Fibroblast of villous mesenchyme (primary cell): ENCODE measurements around the gene NUDT2. TPM values are rescaled to one million over a fixed set of nuclear protein-coding genes. Genes with fewer than 3 reads are reported as not detected.
A peak's percentile ranks its signal among the peaks of the same experiment; 100 is the strongest.

ENCODE experiments used
- DNase-seq: peaks from one replicate; pipeline ENCODE4 v3.0.0-alpha.2; 2010; ENCODE audit warnings: low read depth
- H3K4me3 ChIP-seq: 2 replicates; pipeline ENCODE4 v1.5.1; 2011; ENCODE audit warnings: low read depth, mild to moderate bottlenecking, low read length
- total RNA-seq: library from RNA; depleted of rRNA; stranded (reverse); fragments of >200 nt; gene quantifications from 2 replicates; pipeline ENCODE4 v1.2.3, GENCODE V29; 2012
- TF ChIP-seq, protein P1 (sequence below): IDR thresholded peaks from 2 replicates; pipeline ENCODE4 v1.5.1; 2012; ENCODE audit warnings: low read depth, mild to moderate bottlenecking, low read length; ENCODE audit not compliant: insufficient read depth

Gene NUDT2
- total RNA-seq, 1 donor, result 30.2 TPM

DNA sequence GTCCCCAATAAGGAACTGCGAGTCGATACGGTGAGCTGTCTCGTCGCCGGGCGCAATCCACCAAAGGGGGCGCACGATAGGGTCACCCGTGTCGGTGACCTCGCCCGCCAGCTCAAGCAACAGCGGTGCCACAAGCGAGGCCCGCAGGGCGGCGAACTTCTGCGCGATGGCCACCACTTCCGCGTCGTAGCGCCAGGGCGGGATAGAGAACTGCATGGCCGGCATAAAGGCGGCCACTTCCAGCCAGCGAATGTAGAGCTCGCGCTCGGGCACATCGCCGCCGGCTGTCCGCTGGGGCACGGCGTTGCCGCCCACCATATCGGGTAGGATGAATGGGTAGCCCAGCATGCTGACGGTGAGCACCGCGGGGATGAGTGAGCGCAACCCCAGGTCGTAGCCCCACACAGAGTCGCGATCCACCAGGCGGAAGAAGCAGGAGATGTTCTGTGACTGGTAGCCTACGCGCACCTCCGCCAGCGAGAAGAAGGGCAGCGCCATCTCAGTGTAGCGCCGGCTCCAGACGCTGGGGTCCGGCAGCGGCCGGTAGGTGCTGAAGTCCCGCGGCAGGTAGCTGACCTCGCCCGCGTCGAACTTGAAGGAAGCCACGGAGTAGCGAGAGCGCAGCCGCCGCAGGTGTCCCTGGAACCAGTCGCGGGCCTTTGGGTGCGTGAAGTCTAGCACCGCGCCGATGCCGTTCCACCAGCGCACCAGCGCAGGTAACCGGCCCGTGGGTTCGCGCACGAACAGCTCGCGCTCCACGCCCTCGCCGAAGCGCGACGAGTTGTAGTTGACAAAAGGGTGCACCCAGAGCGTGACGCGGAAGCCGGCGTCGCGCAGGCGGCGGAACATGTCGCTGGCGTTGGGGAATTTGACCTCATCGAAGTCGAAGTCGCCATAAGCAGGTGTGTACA, 41.9 kb downstream of the NUDT2 start:
- peak; percentile 16 for DNase-seq
- peak overlapping the region; percentile 55 for H3K4me3 ChIP-seq
- TF ChIP-seq, protein P1, sequence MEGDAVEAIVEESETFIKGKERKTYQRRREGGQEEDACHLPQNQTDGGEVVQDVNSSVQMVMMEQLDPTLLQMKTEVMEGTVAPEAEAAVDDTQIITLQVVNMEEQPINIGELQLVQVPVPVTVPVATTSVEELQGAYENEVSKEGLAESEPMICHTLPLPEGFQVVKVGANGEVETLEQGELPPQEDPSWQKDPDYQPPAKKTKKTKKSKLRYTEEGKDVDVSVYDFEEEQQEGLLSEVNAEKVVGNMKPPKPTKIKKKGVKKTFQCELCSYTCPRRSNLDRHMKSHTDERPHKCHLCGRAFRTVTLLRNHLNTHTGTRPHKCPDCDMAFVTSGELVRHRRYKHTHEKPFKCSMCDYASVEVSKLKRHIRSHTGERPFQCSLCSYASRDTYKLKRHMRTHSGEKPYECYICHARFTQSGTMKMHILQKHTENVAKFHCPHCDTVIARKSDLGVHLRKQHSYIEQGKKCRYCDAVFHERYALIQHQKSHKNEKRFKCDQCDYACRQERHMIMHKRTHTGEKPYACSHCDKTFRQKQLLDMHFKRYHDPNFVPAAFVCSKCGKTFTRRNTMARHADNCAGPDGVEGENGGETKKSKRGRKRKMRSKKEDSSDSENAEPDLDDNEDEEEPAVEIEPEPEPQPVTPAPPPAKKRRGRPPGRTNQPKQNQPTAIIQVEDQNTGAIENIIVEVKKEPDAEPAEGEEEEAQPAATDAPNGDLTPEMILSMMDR, result no peak

DNA sequence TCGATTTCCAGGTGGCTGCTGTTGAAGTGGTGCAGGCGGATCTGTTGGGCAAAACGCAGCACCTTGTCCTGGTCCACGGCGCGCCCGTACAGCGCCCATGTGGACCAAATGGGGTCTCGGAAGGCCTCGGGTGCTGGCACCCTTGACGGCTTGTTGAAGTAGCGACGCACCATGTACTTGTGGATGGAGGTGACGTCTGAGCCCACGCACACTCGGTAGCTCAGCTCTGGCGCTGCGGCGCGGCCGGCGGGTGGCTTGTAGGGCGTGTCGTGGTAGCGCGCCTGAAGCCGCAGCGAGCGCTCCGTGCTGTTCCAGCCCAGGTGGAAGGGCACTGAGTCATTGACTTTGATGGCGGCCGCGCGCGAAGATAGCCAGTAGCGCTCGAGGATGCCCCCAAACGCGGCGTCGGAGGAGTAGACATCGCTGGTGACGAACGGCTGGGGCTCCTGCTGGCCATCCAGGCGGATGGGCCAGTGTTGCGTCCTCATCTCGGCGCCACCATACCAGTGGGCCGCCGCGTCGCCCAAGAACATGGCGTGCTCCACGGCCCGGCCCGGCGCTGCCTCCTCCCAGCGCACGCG, 42.6 kb downstream of the NUDT2 start:
- DNase-seq, result no peak

DNA sequence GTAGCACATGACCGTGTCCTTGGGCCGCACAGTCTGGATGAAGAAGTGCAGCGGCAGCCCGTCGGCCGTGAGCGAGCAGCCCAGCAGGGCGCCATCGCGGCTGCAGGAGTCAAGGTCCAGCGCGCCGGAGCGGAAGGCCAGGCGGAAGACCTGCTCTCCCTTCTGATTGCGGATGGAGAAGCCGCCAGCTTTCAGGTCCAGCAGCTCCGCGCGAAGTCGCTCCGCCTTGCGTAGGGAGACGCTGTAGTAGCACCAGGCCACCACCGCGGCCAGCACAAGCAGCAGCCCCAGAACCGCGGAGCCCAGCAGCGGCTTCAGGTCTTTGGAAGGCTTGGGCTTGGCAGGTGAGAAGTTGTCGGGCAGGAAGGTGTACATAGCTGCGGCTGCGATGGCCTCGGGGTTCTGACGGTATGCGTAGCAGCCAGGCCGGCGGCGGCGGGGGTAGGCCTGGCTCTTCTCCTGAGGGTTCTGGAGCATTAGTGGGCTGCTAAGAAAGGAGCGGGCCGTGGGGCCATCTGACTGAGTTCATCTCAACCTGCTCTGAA, 43.2 kb downstream of the NUDT2 start:
- H3K4me3 ChIP-seq, result no peak overlapping the region
- TF ChIP-seq, protein P1, result no peak
- no peak for DNase-seq

More for the DNA sequence above, 42.6 kb downstream of the NUDT2 start:
- TF ChIP-seq, protein P1, result no peak
- H3K4me3 ChIP-seq, result no peak overlapping the region

DNA sequence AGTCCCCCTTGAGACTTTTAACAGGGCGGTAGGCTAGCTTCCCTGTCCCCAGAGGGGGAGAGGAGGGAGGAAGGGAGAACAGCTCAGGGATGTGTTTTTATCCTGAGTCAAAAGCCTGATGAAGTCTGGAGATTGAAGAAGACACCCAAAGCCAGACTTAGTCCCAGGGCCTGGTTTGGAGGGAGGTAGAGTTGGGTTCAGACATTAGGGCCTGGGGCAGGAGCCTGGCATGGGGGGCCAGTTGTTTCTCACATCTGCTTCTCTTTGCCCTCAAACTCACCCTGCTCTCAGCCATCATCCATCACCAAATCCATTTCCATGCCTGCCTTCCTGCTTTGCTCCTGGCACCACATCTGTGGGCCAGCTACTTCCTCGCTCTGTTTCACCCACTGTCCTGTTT, 44.4 kb downstream of the NUDT2 start:
- no peak overlapping the region for H3K4me3 ChIP-seq
- DNase-seq, result no peak
- TF ChIP-seq, protein P1, result no peak

DNA sequence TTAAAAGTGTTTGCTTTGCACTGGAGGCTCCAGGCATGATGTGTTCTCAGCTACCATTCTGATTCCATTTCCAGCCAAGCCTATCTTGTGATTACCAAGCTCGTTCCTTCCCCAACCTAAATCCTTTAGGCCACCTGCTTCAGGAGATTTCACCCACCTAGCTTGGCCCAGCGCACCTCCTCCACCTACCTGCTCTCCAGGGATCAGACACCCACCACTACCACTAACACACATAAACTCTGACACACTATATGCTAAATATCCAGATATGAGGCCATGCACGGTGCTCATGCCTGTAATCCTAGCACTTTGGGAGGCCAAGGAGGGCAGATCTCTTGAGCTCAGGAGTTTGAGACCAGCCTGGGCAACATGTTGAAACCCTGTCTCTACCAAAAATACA, 45.0 kb downstream of the NUDT2 start:
- TF ChIP-seq, protein P1, result no peak
- DNase-seq, result no peak
- no peak overlapping the region for H3K4me3 ChIP-seq

DNA sequence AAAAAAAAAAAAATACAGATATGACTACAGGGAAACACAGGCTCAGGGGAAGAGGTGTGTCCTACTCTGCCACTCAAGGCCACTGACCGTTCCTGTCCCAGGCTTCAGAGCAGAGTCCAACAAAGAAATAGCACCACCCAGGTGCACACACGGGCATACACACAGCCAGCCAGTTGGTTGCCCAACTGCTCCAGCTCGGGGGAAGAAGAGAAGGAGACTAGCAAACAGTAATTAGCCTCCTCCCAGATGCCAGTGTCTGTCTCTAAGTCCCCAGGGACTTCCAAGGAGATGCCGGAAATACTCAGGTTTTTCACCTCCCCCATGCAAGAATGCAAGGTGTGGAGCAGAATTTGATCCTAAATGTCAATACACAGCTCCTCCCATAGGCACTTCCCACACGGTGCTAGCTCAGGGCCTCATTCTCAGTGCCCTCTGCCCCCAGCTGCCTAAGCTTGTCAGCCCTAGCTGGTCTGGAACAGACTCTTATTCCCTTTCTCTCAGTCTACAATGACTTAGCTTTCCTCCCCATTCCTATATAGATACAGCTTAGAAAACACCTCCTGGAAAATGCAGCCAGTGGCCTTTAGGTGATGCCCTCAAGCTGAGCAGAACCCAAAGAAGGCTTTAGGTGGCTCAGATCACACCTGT, 45.7 kb downstream of the NUDT2 start:
- TF ChIP-seq, protein P1, result no peak
- DNase-seq, result no peak
- H3K4me3 ChIP-seq, result no peak overlapping the region
